ENCODE measurements around the gene SLC25A21. TPM values are rescaled to one million over a fixed set of nuclear protein-coding genes. Genes with fewer than 3 reads are reported as not detected.
A peak's percentile ranks its signal among the peaks of the same experiment; 100 is the strongest.

SLC25A21 gene
- total RNA-seq, 1 donor from 2014 or later: 1.2 TPM

DNA sequence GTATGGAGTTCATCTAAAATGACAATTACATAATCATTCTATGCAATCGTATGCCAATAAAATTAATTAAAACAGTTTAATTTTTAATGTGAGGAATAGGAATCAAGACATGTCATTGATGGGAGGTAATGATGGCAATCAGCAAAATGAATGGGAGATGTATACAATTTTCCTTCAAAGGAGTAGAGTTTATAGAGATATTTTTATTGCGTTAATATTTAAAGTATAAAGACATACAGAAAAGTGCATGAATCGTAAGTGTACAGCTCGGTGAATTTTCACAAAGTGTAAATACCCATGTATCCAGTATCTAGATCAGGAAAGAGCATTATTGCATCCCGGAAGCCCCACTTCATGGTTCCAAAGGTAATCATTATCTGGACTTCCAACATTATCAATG lies 26.5 kb upstream of the SLC25A21 start:
- H3K4me1 Mint-ChIP-seq (ENCODE audit: unreplicated experiment): peaks cover 10% of the 10 kb centered on the region

DNA sequence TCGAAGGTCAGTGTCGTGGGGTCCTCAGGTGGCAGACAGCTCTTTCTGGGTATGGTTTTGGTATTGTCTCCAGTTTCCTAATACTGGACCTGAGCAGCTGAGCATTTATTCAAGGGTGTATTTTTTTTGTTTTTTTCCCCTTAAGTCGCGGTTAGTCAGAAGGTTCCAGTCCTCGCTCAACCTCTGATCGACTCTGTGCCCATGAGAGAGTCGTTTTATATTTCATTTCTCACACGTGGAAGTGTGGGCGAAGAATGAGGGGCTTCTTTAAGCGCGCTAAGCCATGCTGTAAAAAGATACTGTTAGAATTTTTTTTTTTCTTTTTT lies 25.8 kb upstream of the SLC25A21 start:
- Mint-ChIP-seq H3K27ac (ENCODE audit: unreplicated experiment) (peak overlapping the region; percentile 86), H3K27me3 (ENCODE audit: unreplicated experiment) (peaks cover 2% of the 10 kb centered on the region), H3K4me3 (ENCODE audit: unreplicated experiment) (peak overlapping the region; percentile 89), H3K4me1 (ENCODE audit: unreplicated experiment) (peaks cover 10% of the 10 kb centered on the region), H3K9me3 (ENCODE audit: unreplicated experiment) (no peaks in the 10 kb centered on the region), H3K36me3 (ENCODE audit: low read depth, unreplicated experiment) (no peaks in the 10 kb centered on the region)
- TF ChIP-seq, protein P1, sequence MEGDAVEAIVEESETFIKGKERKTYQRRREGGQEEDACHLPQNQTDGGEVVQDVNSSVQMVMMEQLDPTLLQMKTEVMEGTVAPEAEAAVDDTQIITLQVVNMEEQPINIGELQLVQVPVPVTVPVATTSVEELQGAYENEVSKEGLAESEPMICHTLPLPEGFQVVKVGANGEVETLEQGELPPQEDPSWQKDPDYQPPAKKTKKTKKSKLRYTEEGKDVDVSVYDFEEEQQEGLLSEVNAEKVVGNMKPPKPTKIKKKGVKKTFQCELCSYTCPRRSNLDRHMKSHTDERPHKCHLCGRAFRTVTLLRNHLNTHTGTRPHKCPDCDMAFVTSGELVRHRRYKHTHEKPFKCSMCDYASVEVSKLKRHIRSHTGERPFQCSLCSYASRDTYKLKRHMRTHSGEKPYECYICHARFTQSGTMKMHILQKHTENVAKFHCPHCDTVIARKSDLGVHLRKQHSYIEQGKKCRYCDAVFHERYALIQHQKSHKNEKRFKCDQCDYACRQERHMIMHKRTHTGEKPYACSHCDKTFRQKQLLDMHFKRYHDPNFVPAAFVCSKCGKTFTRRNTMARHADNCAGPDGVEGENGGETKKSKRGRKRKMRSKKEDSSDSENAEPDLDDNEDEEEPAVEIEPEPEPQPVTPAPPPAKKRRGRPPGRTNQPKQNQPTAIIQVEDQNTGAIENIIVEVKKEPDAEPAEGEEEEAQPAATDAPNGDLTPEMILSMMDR (IDR thresholded peaks at IDR 0.05; ENCODE audit: unreplicated experiment): no peak
- DNase-seq (ENCODE audit: low spot score): no peak

More for the DNA sequence above, 26.5 kb upstream of the SLC25A21 start:
- peak overlapping the region; percentile 89 for H3K4me3 Mint-ChIP-seq (ENCODE audit: unreplicated experiment)
- TF ChIP-seq, protein P1 (IDR thresholded peaks at IDR 0.05; ENCODE audit: unreplicated experiment): no peak
- DNase-seq (ENCODE audit: low spot score): no peak
- H3K9me3 Mint-ChIP-seq (ENCODE audit: unreplicated experiment): no peaks in the 10 kb centered on the region
- no peaks in the 10 kb centered on the region for H3K36me3 Mint-ChIP-seq (ENCODE audit: low read depth, unreplicated experiment)
- peaks cover 2% of the 10 kb centered on the region for H3K27me3 Mint-ChIP-seq (ENCODE audit: unreplicated experiment)
- H3K27ac Mint-ChIP-seq (ENCODE audit: unreplicated experiment): no peak overlapping the region

DNA sequence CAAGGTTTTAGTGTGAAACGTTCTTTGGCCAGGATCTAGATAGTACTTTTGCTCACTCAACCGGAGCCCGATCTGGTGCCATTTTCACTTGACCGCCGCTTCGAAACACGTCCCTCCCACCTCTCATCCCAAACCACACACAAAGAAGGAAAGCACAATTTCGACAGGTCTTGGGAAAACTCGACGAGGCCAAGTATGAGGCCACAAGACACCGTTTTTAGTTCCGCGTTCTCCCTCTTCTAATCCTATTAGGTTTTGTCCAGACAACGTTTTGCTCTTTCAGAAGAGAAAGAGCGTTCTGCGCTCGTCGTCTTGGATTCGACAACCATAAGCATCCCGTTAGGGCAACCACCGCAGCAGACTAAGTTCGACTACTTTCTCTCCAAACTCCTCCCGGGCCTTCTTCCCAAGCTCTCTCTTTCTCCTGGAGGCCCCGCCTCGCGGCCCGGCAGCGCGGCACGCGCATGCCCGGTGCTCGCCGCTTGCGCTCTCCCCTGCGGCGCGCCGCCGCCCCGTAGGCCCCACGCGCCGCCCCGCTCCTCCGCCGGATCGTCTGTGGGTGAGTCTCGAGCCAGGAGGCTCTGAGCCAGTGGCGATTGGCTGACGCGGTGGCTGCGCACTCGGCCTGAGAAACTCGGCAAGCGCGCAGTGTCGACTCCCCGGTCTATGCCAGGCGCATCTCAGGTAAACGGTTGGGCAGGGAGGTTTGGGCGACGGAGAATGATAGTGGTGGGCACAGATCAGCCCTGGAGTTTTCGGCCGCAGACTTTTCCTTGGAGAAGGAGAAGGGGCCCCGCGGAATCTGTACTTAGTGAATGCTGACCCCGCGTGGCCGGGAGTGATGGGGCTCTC lies 25.2 kb upstream of the SLC25A21 start, which contains the start of gene MIPOL1:
TSS of gene MIPOL1 (plus strand) at position 517 of the 852 bp plus-strand sequence. CDS start 49,952 bp downstream, outside the sequence.
- peak; percentile 77 for DNase-seq (ENCODE audit: low spot score)
- Mint-ChIP-seq H3K9me3 (ENCODE audit: unreplicated experiment) (no peaks in the 10 kb centered on the region), H3K27me3 (ENCODE audit: unreplicated experiment) (peaks cover 2% of the 10 kb centered on the region), H3K36me3 (ENCODE audit: low read depth, unreplicated experiment) (no peaks in the 10 kb centered on the region), H3K4me3 (ENCODE audit: unreplicated experiment) (peak within 1 kb of the TSS; percentile 89), H3K27ac (ENCODE audit: unreplicated experiment) (peak within 1 kb of the TSS; percentile 86), H3K4me1 (ENCODE audit: unreplicated experiment) (peaks cover 10% of the 10 kb centered on the region)
- TF ChIP-seq, protein P1 (IDR thresholded peaks at IDR 0.05; ENCODE audit: unreplicated experiment): no peak

DNA sequence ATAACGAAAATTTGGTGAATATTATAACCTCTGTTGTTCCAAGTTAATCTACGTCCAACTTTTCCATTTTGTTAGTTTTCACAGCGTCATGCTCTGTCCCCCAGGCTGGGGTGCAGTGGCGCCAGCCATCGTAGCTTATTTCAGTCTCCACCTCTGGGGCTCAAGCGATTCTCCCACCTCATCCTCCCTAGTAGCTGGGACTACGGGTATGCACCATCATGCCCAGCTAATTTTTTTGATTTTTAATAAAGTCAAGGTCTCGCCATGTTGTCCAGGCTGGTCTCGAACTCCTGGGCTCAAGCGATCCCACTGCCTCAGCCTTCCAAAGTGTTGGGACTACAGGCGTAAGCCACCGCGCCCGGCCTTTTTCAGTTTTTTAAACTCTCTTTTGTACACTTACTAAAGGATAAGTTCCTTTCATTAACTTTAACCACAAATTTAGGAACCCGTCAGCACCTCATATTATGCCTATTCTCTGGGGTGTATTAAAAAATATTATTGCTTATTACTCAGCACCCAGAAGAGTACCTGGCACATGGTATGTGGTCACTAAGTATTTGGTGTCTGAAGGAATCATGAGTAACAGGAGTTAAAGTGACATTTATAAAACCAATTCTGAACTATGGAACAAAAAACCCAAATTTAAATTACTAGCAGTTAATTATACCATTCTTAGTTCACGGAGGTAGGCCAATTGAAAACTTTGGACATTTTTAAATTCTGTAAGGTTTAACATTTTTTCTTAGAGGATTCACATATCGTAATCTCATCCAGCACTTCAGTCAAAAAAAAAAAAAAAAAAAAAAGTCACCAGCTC lies 24.4 kb upstream of the SLC25A21 start:
- no peak for DNase-seq (ENCODE audit: low spot score)
- Mint-ChIP-seq H3K27me3 (ENCODE audit: unreplicated experiment) (peaks cover 2% of the 10 kb centered on the region), H3K27ac (ENCODE audit: unreplicated experiment) (peak overlapping the region; percentile 77), H3K9me3 (ENCODE audit: unreplicated experiment) (no peaks in the 10 kb centered on the region), H3K4me1 (ENCODE audit: unreplicated experiment) (peaks cover 10% of the 10 kb centered on the region), H3K36me3 (ENCODE audit: low read depth, unreplicated experiment) (no peaks in the 10 kb centered on the region), H3K4me3 (ENCODE audit: unreplicated experiment) (peak overlapping the region; percentile 89)
- TF ChIP-seq, protein P1 (IDR thresholded peaks at IDR 0.05; ENCODE audit: unreplicated experiment): no peak

Measured in endothelial cell (in vitro differentiated cells).